OCI-LY1 (cell line): Measurements from ENCODE around the gene CHPF2.

Experiments used
- H2AFZ ChIP-seq: fragments of 200-600 bp; sonication (generic), shearing (Covaris generic); 2 replicates; pipeline ENCODE4 v1.6.0; 2014; ENCODE audit warnings: antibody characterized with exemption, mild to moderate bottlenecking, low read length
- H3F3A ChIP-seq: fragments of 200-600 bp; sonication (generic), shearing (Covaris generic); 2 replicates; pipeline ENCODE4 v1.6.0; 2014; ENCODE audit warnings: mild to moderate bottlenecking, antibody characterized with exemption, low read length, moderate library complexity; ENCODE audit not compliant: insufficient read depth
- H3K27ac ChIP-seq: fragments of 200-600 bp; sonication (generic); 2 replicates; pipeline ENCODE4 v1.5.1; 2014; ENCODE audit warnings: low read length, mixed run types, mild to moderate bottlenecking, low read depth; ENCODE audit not compliant: poor library complexity, severe bottlenecking
- H3K27me3 ChIP-seq: fragments of 200-600 bp; sonication (generic); 2 replicates; pipeline ENCODE4 v1.6.0; 2014; ENCODE audit warnings: antibody characterized with exemption, mild to moderate bottlenecking, low read length, moderate library complexity; ENCODE audit not compliant: insufficient read depth
- H3K36me3 ChIP-seq: fragments of 200-600 bp; sonication (generic); 2 replicates; pipeline ENCODE4 v1.6.1; 2014; ENCODE audit warnings: mild to moderate bottlenecking, antibody characterized with exemption, low read length, moderate library complexity, mixed read lengths; ENCODE audit not compliant: insufficient read depth
- H3K4me1 ChIP-seq: fragments of 200-600 bp; sonication (generic); 2 replicates; pipeline ENCODE4 v1.5.1; 2014; ENCODE audit warnings: mild to moderate bottlenecking, low read length, moderate library complexity; ENCODE audit not compliant: insufficient read depth, severe bottlenecking
- H3K4me2 ChIP-seq: fragments of 200-600 bp; sonication (generic), shearing (Covaris generic); 2 replicates; pipeline ENCODE4 v1.6.1; 2014; ENCODE audit warnings: low read length
- H3K4me3 ChIP-seq: fragments of 200-600 bp; sonication (generic); 2 replicates; pipeline ENCODE4 v1.5.1; 2014; ENCODE audit warnings: low read length, low read depth, mild to moderate bottlenecking, mixed read lengths; ENCODE audit not compliant: poor library complexity, severe bottlenecking
- H3K79me2 ChIP-seq: fragments of 200-600 bp; shearing (Covaris generic); 2 replicates; pipeline ENCODE4 v1.6.1; 2016; ENCODE audit warnings: mixed run types, low read length, mixed read lengths; ENCODE audit not compliant: insufficient read depth
- H3K9ac ChIP-seq: fragments of 200-600 bp; sonication (generic), shearing (Covaris generic); 2 replicates; pipeline ENCODE4 v1.6.1; 2014; ENCODE audit warnings: mild to moderate bottlenecking, low read length, mixed read lengths
- H3K9me2 ChIP-seq: fragments of 200-600 bp; sonication (generic), shearing (Covaris generic); 2 replicates; pipeline ENCODE4 v1.6.1; 2014; ENCODE audit warnings: low read depth, mild to moderate bottlenecking, low read length, mixed read lengths
- H3K9me3 ChIP-seq: fragments of 200-600 bp; shearing (Covaris generic); 2 replicates; pipeline ENCODE4 v1.6.1; 2014; ENCODE audit warnings: low read length, mixed read lengths
- H4K20me1 ChIP-seq: fragments of 200-600 bp; sonication (generic), shearing (Covaris generic); 2 replicates; pipeline ENCODE4 v1.6.0; 2016; ENCODE audit warnings: mild to moderate bottlenecking, low read length; ENCODE audit not compliant: insufficient read depth
- EZH2 ChIP-seq: fragments of 200-600 bp; sonication (generic), shearing (Covaris generic); IDR thresholded peaks from 2 replicates; pipeline ENCODE4 v1.8.0; 2017; ENCODE audit warnings: borderline replicate concordance, mixed run types, mild to moderate bottlenecking, antibody characterized with exemption, low read length, moderate library complexity, mixed read lengths
- TF ChIP-seq, protein P1 (sequence below): fragments of 200-600 bp; sonication (generic), shearing (Covaris generic); IDR thresholded peaks from 2 replicates; pipeline ENCODE4 v1.5.1; 2017; ENCODE audit warnings: mild to moderate bottlenecking, antibody characterized with exemption, low read length, moderate library complexity, mixed read lengths

The CHPF2 gene

DNA sequence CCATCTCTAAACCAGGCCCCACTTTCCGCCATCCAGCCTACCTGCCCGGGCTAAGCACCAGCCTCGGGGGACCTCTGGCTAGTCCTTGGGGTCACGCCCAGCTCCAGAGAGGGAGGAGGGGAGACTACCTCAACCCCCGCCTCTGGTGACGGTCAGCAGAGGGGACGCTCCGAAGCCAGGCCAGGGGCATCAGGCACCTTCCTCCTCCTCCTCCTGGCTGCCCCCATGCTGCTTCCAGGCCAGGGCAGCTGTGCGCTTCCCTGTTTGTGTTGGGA, 20.2 kb downstream of the CHPF2 start:
- TF ChIP-seq, protein P1, sequence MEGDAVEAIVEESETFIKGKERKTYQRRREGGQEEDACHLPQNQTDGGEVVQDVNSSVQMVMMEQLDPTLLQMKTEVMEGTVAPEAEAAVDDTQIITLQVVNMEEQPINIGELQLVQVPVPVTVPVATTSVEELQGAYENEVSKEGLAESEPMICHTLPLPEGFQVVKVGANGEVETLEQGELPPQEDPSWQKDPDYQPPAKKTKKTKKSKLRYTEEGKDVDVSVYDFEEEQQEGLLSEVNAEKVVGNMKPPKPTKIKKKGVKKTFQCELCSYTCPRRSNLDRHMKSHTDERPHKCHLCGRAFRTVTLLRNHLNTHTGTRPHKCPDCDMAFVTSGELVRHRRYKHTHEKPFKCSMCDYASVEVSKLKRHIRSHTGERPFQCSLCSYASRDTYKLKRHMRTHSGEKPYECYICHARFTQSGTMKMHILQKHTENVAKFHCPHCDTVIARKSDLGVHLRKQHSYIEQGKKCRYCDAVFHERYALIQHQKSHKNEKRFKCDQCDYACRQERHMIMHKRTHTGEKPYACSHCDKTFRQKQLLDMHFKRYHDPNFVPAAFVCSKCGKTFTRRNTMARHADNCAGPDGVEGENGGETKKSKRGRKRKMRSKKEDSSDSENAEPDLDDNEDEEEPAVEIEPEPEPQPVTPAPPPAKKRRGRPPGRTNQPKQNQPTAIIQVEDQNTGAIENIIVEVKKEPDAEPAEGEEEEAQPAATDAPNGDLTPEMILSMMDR: no peak
- no peak for TF ChIP-seq EZH2
- Histone ChIP-seq H3K4me1 (peaks cover 12% of the 10 kb centered on the region), H3K27me3 (peaks cover 22% of the 10 kb centered on the region), H4K20me1 (no peaks in the 10 kb centered on the region), H2AFZ (no peak overlapping the region), H3K27ac (no peak overlapping the region), H3F3A (no peaks in the 10 kb centered on the region), H3K36me3 (no peaks in the 10 kb centered on the region), H3K4me2 (no peak overlapping the region), H3K4me3 (no peak overlapping the region), H3K9ac (no peak overlapping the region), H3K79me2 (no peaks in the 10 kb centered on the region), H3K9me3 (no peaks in the 10 kb centered on the region), H3K9me2 (no peaks in the 10 kb centered on the region)

DNA sequence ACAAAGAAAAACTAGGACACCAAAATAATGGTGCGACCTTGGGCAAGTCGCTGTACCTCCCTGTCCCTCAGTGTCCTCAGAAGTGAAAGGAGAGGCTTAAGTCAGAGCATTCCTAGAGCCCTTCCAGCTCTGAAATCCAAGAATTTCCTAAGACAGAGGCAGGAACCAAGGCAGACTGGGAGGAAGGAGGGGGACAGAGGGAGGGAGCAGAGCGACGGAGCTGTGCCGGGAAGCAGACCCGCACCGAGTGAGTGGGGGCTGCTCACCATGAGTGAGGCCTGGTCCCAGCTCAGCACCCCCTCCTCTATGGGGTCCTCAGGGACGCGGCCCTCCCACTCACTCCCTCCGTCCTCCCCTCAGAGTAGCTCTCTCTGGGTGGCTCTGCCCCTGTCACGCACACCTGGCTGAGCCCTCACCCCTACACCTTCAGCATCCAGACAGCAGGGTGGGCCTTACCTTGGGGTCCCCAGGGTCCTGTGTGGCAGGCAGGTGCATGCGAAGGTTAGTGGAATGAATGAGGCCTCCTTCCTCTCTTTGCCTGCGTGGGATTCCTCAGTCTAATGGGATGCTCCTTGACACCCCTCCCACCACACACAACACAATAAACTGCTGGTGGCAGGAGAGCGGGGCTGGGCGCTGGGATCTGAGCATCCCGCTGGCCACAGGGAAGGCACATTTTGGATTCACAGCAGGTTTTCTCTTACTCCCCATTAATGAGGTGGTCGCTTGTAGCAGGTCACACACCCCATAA, 20.9 kb downstream of the CHPF2 start:
- Histone ChIP-seq H3K4me3 (no peak overlapping the region), H3K79me2 (no peaks in the 10 kb centered on the region), H3K36me3 (no peaks in the 10 kb centered on the region), H3K9me3 (no peaks in the 10 kb centered on the region), H3K9ac (no peak overlapping the region), H3K4me1 (peaks cover 11% of the 10 kb centered on the region), H2AFZ (no peak overlapping the region), H3K27ac (no peak overlapping the region), H4K20me1 (no peaks in the 10 kb centered on the region), H3F3A (no peaks in the 10 kb centered on the region), H3K9me2 (no peaks in the 10 kb centered on the region), H3K27me3 (peaks cover 22% of the 10 kb centered on the region), H3K4me2 (no peak overlapping the region)
- 0 out of 2 replicates have a peak, but pooled peaks have one; percentile 19 for TF ChIP-seq EZH2
- TF ChIP-seq, protein P1: no peak

- H3K27ac ChIP-seq: no peak overlapping the region
- no peaks in the 10 kb centered on the region for H4K20me1 ChIP-seq
- no peaks in the 10 kb centered on the region for H3K9me2 ChIP-seq
- no peak overlapping the region for H2AFZ ChIP-seq
- peaks cover 22% of the 10 kb centered on the region for H3K27me3 ChIP-seq
- no peaks in the 10 kb centered on the region for H3K79me2 ChIP-seq
- H3K9ac ChIP-seq: no peak overlapping the region
- no peaks in the 10 kb centered on the region for H3K36me3 ChIP-seq
- no peak overlapping the region for H3K4me2 ChIP-seq
- H3K4me3 ChIP-seq: no peak overlapping the region
- H3K4me1 ChIP-seq: peaks cover 2% of the 10 kb centered on the region
- TF ChIP-seq, protein P1: no peak
- TF ChIP-seq EZH2: no peak
- H3K9me3 ChIP-seq: no peaks in the 10 kb centered on the region
- no peaks in the 10 kb centered on the region for H3F3A ChIP-seq
These were observed 22.0 kb downstream of the CHPF2 start for GRCh38 chr7:151254316-151254715.
